ENCODE data around the gene PCDHGA11. TPM values are rescaled to one million over a fixed set of nuclear protein-coding genes. Genes with fewer than 3 reads are reported as not detected.
"Not testable (repeated sequence)": the region's sequence is repeated elsewhere in the genome, so short reads cannot be mapped to it uniquely, and the experiment has no call there.

Gene PCDHGA11
- total and polyA plus RNA-seq, 9 of the 15 experiments (the other 6 are each of a cell fraction or from before 2014, with no cell fraction given): 0.04 to 0.07 (median 0.04) TPM; not detected in 4

GRCh38 chr5:141430332-141431113, 9.7 kb downstream of the PCDHGA11 start, which contains the start of gene PCDHGA12 (continued):
- peak in 1 of 2 experiments; percentile 60; a peak in 2 of 4 replicates for TF ChIP-seq RAD21 (CRISPR knock-in tag; conservative IDR thresholded peaks at IDR 0.05 in 1 of 2, IDR thresholded peaks at IDR 0.05 in 1 of 2)

- 67% methylated on average over 36 of the region's 37 CpGs for WGBS (ENCODE audit: insufficient coverage, low coverage, missing lambda C conversion rate)
- H3K4me2 ChIP-seq (ENCODE audit: insufficient read depth, low read length): no peak overlapping the region
- no TSS peak for BruUV-seq (replicated peaks)
- intact Hi-C loops (cut with micrococcal nuclease): no loop called here
- no peak overlapping the region for H2AFZ ChIP-seq (ENCODE audit: low read depth, low read length)
- ChIA-PET CTCF (ENCODE audit: low intra/inter-chr PET ratio) (no interaction called here), POLR2A (interaction anchor here (0.7 kb wide), 1 partner anchor 84 kb away, joined by 3 read pairs; no protein-coding TSS in a partner anchor)
- peaks cover 0 to 22% of the 10 kb centered on the region in 2 experiments; a peak in 2 of 5 replicates for H3K4me1 ChIP-seq (replicated peaks in 1 of 2; ENCODE audit: control insufficient read depth in 2 of 2, insufficient read depth in 2 of 2, low read length in 2 of 2)
- no peaks in the 10 kb centered on the region for H3K36me3 ChIP-seq (ENCODE audit: control insufficient read depth, insufficient read depth, low read length)
- TF ChIP-seq ARID2 (IDR thresholded peaks at IDR 0.05): no peak
- TF ChIP-seq SETDB1 (IDR thresholded peaks at IDR 0.05; ENCODE audit: low read length): no peak
- no peak for TF ChIP-seq E2F1 (CRISPR knock-in tag; IDR thresholded peaks at IDR 0.05)
- H3K27me3 ChIP-seq (ENCODE audit: control insufficient read depth in 2 of 2, insufficient read depth in 2 of 2, low read length in 2 of 2): peaks cover 10 to 32% of the 10 kb centered on the region in 2 experiments; a peak in 3 of 5 replicates
- no peak for ATAC-seq
- H4K20me1 ChIP-seq (replicated peaks; ENCODE audit: control insufficient read depth, insufficient read depth, low read length): no peaks in the 10 kb centered on the region
- in situ Hi-C loops (cut with MboI): no loop called here
- H3K79me2 ChIP-seq (ENCODE audit: control insufficient read depth, insufficient read depth, low read length): no peaks in the 10 kb centered on the region
- no peak for FAIRE-seq
- H3K9me1 ChIP-seq (ENCODE audit: control insufficient read depth, insufficient read depth, low read length): no peaks in the 10 kb centered on the region
- no peak overlapping the region for H3K27ac ChIP-seq (ENCODE audit: extremely low read depth, low read depth, low read length)
- H3K9me3 ChIP-seq (replicated peaks; ENCODE audit: control insufficient read depth, insufficient read depth, low read depth, low read length): no peaks in the 10 kb centered on the region; the same call in 1 of the 2 replicates
- DNase-seq (ENCODE audit: extremely low read depth in 1 of 4, low spot score in 3 of 4): no peak
- no peak overlapping the region for H3K9ac ChIP-seq (ENCODE audit: insufficient read depth in 1 of 2, low read depth in 2 of 2, low read length in 2 of 2)
- no peak overlapping the region for H3K4me3 ChIP-seq
Measured at GRCh38 chr5:141431286-141431685, 10.4 kb downstream of the PCDHGA11 start.

- POLR2A ChIA-PET; H3K4me3 ChIP-seq; H3K9ac ChIP-seq (ENCODE audit: insufficient read depth in 1 of 2, low read depth in 2 of 2, low read length in 2 of 2); H3K9me3 ChIP-seq (replicated peaks; ENCODE audit: control insufficient read depth, insufficient read depth, low read depth, low read length); H3K27ac ChIP-seq (ENCODE audit: extremely low read depth, low read depth, low read length); H2AFZ ChIP-seq (ENCODE audit: low read depth, low read length); CTCF ChIA-PET (ENCODE audit: low intra/inter-chr PET ratio); H3K79me2 ChIP-seq (ENCODE audit: control insufficient read depth, insufficient read depth, low read length); H4K20me1 ChIP-seq (replicated peaks; ENCODE audit: control insufficient read depth, insufficient read depth, low read length); ATAC-seq; in situ Hi-C loops (cut with MboI); intact Hi-C loops (cut with micrococcal nuclease); DNase-seq (ENCODE audit: extremely low read depth in 1 of 4, low spot score in 3 of 4); H3K4me2 ChIP-seq (ENCODE audit: insufficient read depth, low read length); FAIRE-seq; H3K9me1 ChIP-seq (ENCODE audit: control insufficient read depth, insufficient read depth, low read length); H3K36me3 ChIP-seq (ENCODE audit: control insufficient read depth, insufficient read depth, low read length); BruUV-seq (replicated peaks): not testable (repeated sequence)
- Histone ChIP-seq H3K27me3 (ENCODE audit: control insufficient read depth in 2 of 2, insufficient read depth in 2 of 2, low read length in 2 of 2) (peaks cover 8 to 30% of the 10 kb centered on the region in 2 experiments; a peak in 3 of 5 replicates), H3K4me1 (replicated peaks in 1 of 2; ENCODE audit: control insufficient read depth in 2 of 2, insufficient read depth in 2 of 2, low read length in 2 of 2) (peaks cover 0 to 22% of the 10 kb centered on the region in 2 experiments; a peak in 2 of 5 replicates)
- 11% methylated on average over 12 of the region's 38 CpGs for WGBS (ENCODE audit: insufficient coverage, low coverage, missing lambda C conversion rate)
Measured at GRCh38 chr5:141432308-141432707, 11.5 kb downstream of the PCDHGA11 start.
